Bronchial epithelial cell (primary cell): ENCODE results near the gene ADGRG3. TPM values are rescaled to one million over a fixed set of nuclear protein-coding genes. Genes with fewer than 3 reads are reported as not detected.

Experiments used
- DNase-seq: peaks from one replicate; pipeline ENCODE4 v3.0.0-alpha.2; 2010; ENCODE audit warnings: low read depth
- FAIRE-seq: peaks from 2 replicates; lab custom pipeline; 2011; peaks lifted over from hg19 to GRCh38; lab: Jason Lieb, UNC
- H3K27me3 ChIP-seq: 2 replicates; pipeline ENCODE4 v1.5.1; 2011; ENCODE audit warnings: low read length; ENCODE audit not compliant: control insufficient read depth, insufficient read depth
- H3K36me3 ChIP-seq: 2 replicates; pipeline ENCODE4 v1.5.1; 2011; ENCODE audit warnings: low read length; ENCODE audit not compliant: control insufficient read depth, insufficient read depth
- H3K4me3 ChIP-seq: 2 replicates; pipeline ENCODE4 v1.5.1; 2011; ENCODE audit warnings: mild to moderate bottlenecking, low read depth, low read length, control low read depth
- total RNA-seq: library from RNA; depleted of rRNA; stranded (reverse); fragments of >200 nt; gene quantifications from 2 replicates; pipeline ENCODE4 v1.2.1, GENCODE V29; 2014
- TF ChIP-seq, protein P1 (sequence below): IDR thresholded peaks from 2 replicates; pipeline ENCODE4 v1.5.1; 2011; ENCODE audit warnings: mild to moderate bottlenecking, moderate library complexity, low read length, control low read depth, inconsistent platforms; ENCODE audit not compliant: insufficient read depth, severe bottlenecking

ADGRG3 gene
- total RNA-seq, 1 donor from 2014 or later, result not detected

DNA sequence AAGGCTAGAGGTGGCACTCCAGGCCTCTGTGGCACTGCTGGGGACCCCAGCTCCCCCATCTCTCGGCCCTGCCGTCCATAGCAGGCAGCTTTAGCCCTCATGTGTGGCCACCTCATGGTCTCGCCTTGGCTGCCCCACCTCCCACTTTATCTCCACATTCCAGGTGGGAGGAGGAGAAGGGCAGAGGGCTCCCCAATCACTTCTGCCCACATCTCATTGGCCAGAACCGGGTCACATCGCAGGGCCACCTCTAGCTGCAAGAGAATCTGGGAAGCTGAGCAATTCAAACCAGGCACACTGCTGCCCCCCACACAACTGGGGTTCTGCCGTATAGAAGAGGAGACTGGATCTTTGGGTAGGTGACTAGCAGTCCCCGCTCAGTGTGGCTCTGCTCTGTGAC, 28.1 kb downstream of the ADGRG3 start:
- FAIRE-seq (no peak), DNase-seq (no peak)
- Histone ChIP-seq H3K36me3 (no peaks in the 10 kb centered on the region), H3K27me3 (no peaks in the 10 kb centered on the region), H3K4me3 (no peak overlapping the region)
- TF ChIP-seq, protein P1, sequence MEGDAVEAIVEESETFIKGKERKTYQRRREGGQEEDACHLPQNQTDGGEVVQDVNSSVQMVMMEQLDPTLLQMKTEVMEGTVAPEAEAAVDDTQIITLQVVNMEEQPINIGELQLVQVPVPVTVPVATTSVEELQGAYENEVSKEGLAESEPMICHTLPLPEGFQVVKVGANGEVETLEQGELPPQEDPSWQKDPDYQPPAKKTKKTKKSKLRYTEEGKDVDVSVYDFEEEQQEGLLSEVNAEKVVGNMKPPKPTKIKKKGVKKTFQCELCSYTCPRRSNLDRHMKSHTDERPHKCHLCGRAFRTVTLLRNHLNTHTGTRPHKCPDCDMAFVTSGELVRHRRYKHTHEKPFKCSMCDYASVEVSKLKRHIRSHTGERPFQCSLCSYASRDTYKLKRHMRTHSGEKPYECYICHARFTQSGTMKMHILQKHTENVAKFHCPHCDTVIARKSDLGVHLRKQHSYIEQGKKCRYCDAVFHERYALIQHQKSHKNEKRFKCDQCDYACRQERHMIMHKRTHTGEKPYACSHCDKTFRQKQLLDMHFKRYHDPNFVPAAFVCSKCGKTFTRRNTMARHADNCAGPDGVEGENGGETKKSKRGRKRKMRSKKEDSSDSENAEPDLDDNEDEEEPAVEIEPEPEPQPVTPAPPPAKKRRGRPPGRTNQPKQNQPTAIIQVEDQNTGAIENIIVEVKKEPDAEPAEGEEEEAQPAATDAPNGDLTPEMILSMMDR, result no peak

DNA sequence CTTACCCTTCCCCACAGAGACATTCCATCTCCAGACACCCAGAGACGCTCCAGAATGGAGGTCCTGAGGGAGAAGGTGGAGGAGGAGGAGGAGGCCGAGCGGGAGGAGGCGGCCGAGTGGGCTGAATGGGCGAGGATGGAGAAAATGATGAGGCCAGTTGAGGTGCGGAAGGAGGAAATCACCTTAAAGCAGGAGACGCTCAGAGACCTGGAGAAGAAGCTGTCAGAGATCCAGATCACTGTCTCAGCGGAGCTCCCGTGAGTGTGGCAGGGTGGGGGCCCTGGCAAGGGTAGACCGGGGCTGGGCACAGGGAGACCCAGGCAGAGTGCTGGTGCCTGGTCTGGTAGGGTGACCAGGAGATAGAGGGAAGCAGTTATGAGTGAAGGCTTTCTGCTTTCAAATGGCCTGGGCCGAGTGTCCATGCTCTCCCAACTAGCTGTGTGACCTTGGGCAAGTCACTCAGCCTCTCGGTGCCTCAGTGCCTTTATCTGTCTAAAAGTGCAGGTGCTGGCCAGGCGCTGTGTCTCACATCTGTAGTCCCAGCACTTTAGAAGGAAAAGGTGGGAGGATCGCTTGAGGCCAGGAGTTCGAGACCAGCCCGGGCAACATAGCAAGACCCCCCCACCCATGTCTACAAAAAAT, 29.9 kb downstream of the ADGRG3 start:
- no peaks in the 10 kb centered on the region for H3K36me3 ChIP-seq
- H3K27me3 ChIP-seq, result no peaks in the 10 kb centered on the region
- TF ChIP-seq, protein P1, result no peak
- DNase-seq (no peak), FAIRE-seq (no peak)
- H3K4me3 ChIP-seq, result no peak overlapping the region

DNA sequence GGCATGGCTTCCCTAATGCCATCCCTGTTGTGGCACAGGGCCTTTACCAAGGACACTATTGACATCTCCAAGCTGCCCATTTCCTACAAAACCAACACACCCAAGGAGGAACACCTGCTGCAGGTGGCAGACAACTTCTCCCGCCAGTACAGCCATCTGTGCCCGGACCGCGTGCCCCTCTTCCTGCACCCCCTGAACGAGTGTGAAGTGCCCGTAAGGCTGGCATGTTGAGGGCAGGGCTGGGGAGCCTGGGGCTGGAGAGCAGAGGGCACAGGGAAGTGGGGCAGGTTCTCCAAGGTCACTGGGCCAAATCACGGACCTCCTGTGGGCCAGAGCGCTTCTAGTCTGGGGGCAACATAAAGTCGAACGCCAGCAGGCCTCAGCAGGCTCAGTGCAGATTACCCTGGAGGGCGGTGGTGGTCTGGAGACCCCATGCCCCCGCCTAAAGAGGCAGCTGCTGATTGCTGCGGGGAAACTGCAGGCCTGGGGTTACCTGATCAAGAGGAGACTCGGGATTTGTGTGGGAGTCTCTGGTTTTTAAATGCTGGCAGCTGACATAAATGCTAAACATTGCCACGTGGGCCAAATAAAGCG, 30.8 kb downstream of the ADGRG3 start:
- TF ChIP-seq, protein P1, result no peak
- Histone ChIP-seq H3K27me3 (no peaks in the 10 kb centered on the region), H3K36me3 (no peaks in the 10 kb centered on the region), H3K4me3 (no peak overlapping the region)
- FAIRE-seq (no peak), DNase-seq (no peak)

DNA sequence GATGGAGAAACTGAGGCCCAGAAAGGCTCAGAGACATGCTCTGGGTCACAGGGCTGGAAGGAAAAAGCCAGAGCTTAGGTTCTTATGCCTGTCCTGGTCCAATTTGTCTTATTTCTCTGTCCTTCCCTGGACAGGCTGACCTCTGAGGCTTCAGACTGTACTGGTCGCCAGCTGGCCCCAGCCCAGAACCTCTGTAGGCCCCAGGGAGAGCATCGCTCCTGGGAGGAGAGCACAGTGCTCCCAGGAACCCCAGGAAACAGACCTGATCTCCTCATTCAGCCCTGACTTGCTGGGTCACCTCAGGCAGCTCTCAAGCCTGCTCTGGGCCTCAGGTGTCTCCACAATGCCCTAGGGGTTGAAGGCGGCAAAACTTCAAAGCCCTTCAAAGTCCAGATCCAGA, 31.4 kb downstream of the ADGRG3 start:
- H3K4me3 ChIP-seq, result no peak overlapping the region
- no peaks in the 10 kb centered on the region for H3K36me3 ChIP-seq
- FAIRE-seq, result no peak
- H3K27me3 ChIP-seq, result no peaks in the 10 kb centered on the region
- DNase-seq, result no peak
- TF ChIP-seq, protein P1, result no peak

DNA sequence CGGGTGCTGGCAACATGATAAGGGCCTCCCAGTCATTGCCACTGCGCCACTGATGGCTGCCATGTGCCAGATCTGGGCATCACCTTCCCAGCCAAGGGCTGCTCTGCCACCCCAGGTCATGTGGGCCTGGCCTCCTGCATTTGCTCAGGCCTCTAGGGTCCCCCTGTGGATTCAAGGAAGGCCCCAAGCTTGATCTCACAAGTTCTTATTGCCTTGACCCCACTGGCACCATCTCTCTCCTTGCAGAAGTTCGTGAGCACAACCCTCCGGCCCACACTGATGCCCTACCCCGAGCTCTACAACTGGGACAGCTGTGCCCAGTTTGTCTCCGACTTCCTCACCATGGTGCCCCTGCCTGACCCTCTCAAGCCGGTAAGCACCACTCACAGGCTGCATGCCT, 31.8 kb downstream of the ADGRG3 start:
- FAIRE-seq, result no peak
- no peak overlapping the region for H3K4me3 ChIP-seq
- no peaks in the 10 kb centered on the region for H3K36me3 ChIP-seq
- no peak for DNase-seq
- peaks cover 3% of the 10 kb centered on the region for H3K27me3 ChIP-seq
- TF ChIP-seq, protein P1, result no peak
